HepG2 (cell line): Measurements from ENCODE around the gene BSG. TPM values are rescaled to one million over a fixed set of nuclear protein-coding genes. Genes with fewer than 3 reads are reported as not detected.

ENCODE experiments used
- ATAC-seq: fragments of 200-7000 bp; cut with Tn5 transposase; 3 replicates; pipeline ENCODE4 v1.9.1; 2020; ENCODE audit warnings: mild to moderate bottlenecking, moderate library complexity
- BruUV-seq: library from RNA; stranded (reverse); fragments of 400-500 nt; replicated peaks from 2 replicates; lab custom pipeline; 2021; lab: Mats Ljungman, UMichigan
- CTCF ChIA-PET: fragments of 300-600 bp; formaldehyde crosslinking; extraction: SDS; loops from one replicate; lab custom pipeline; 2021; ENCODE audit warnings: low total read pairs, inconsistent platforms, low intra/inter-chr PET ratio; lab: Yijun Ruan, JAX
- POLR2A ChIA-PET: fragments of 350-600 bp; sonication (Branson Sonifier 250); formaldehyde crosslinking; loops from one replicate; lab custom pipeline; 2020; ENCODE audit warnings: antibody characterized with exemption, inconsistent platforms; lab: Yijun Ruan, JAX
- DNase-seq: peaks from one replicate; pipeline ENCODE4 v3.0.0-alpha.2; 2015; ENCODE audit warnings: low spot score
- FAIRE-seq: peaks from 3 replicates; lab custom pipeline; 2011; peaks lifted over from hg19 to GRCh38; lab: Jason Lieb, UNC
- H2AFZ ChIP-seq: one replicate; pipeline ENCODE4 v1.6.1; 2011; ENCODE audit warnings: low read length, inconsistent platforms
- H3K27ac ChIP-seq: fragments of 300-600 bp; 3 replicates; pipeline ENCODE4 v1.8.0; 2011; ENCODE audit warnings: mixed run types, mild to moderate bottlenecking, mixed read lengths, low read length, inconsistent platforms; ENCODE audit not compliant: insufficient read depth; ENCODE audit errors: extremely low read length
- H3K27me3 ChIP-seq, 2 experiments: fragments of 200-600 bp in 1 of 2; 2 replicates in 1 of 2; 3 replicates in 1 of 2; pipeline versions ENCODE4 v1.6.0 to v1.8.0; 2011; ENCODE audit warnings: low read length in 2 of 2, mild to moderate bottlenecking in 2 of 2, moderate library complexity in 2 of 2, inconsistent platforms in 1 of 2; ENCODE audit not compliant: insufficient read depth in 2 of 2, control insufficient read depth in 1 of 2
- H3K36me3 ChIP-seq, 2 experiments: fragments of 200-600 bp in 1 of 2; replicated peaks in 1 of 2; 2 replicates in 1 of 2; 3 replicates in 1 of 2; pipeline versions ENCODE4 v1.5.1 to v1.8.0; 2011; ENCODE audit warnings: low read length in 2 of 2, inconsistent platforms in 1 of 2; ENCODE audit not compliant: insufficient read depth in 2 of 2, control insufficient read depth in 1 of 2
- H3K4me1 ChIP-seq: 2 replicates; pipeline ENCODE4 v1.5.1; 2012; ENCODE audit warnings: low read length, inconsistent platforms; ENCODE audit not compliant: insufficient read depth
- H3K4me2 ChIP-seq: 2 replicates; pipeline ENCODE4 v1.6.0; 2011; ENCODE audit warnings: low read depth, low read length, inconsistent platforms
- H3K4me3 ChIP-seq, 3 experiments: fragments of 200-600 bp in 1 of 3; sonication (generic), shearing (Covaris generic) in 1 of 3; replicated peaks in 1 of 3; 2 replicates each; pipeline ENCODE4 v1.5.1; 2011 to 2016; ENCODE audit warnings: low read length in 3 of 3, inconsistent platforms in 2 of 3, low read depth in 2 of 3, mild to moderate bottlenecking in 2 of 3, control low read depth in 1 of 3, mixed read lengths in 1 of 3; ENCODE audit not compliant: insufficient read depth in 1 of 3
- H3K79me2 ChIP-seq: one replicate; pipeline ENCODE4 v1.6.1; 2011; ENCODE audit warnings: low read length, inconsistent platforms; ENCODE audit not compliant: insufficient read depth
- H3K9ac ChIP-seq: 2 replicates; pipeline ENCODE4 v1.6.0; 2011; ENCODE audit warnings: mild to moderate bottlenecking, low read depth, low read length, inconsistent platforms; ENCODE audit not compliant: insufficient read depth
- H3K9me3 ChIP-seq: 2 replicates; pipeline ENCODE4 v1.5.1; 2012; ENCODE audit warnings: mild to moderate bottlenecking, low read length
- H4K20me1 ChIP-seq: 2 replicates; pipeline ENCODE4 v1.6.0; 2011; ENCODE audit warnings: inconsistent platforms, mild to moderate bottlenecking, low read length, moderate library complexity; ENCODE audit not compliant: insufficient read depth
- ARHGAP35 ChIP-seq: sonication (generic); formaldehyde crosslinking; IDR thresholded peaks from 2 replicates; pipeline ENCODE4 v1.9.0; 2022; ENCODE audit warnings: mild to moderate bottlenecking, inconsistent platforms, moderate library complexity, missing genetic modification reagents, borderline replicate concordance
- CAMTA2 ChIP-seq: sonication (generic); formaldehyde crosslinking; IDR thresholded peaks from 2 replicates; pipeline ENCODE4 v1.4.0; 2020; ENCODE audit warnings: mild to moderate bottlenecking, missing genetic modification reagents, borderline replicate concordance
- DPF2 ChIP-seq: sonication (generic); formaldehyde crosslinking; IDR thresholded peaks from 2 replicates; pipeline ENCODE4 v1.4.0; 2020; ENCODE audit warnings: mild to moderate bottlenecking, low read depth, missing genetic modification reagents, borderline replicate concordance
- PCBP1 ChIP-seq: fragments of 200-400 bp; formaldehyde crosslinking; IDR thresholded peaks from 2 replicates; pipeline ENCODE4 v1.6.1; 2017; ENCODE audit warnings: mild to moderate bottlenecking, low read depth, low read length, borderline replicate concordance
- POLR2A ChIP-seq, 2 experiments: IDR thresholded peaks; 2 replicates each; pipeline ENCODE4 v1.6.1; 2011; ENCODE audit warnings: low read depth in 2 of 2, low read length in 2 of 2, mild to moderate bottlenecking in 1 of 2, moderate library complexity in 1 of 2; ENCODE audit not compliant: insufficient read depth in 1 of 2
- POLR2AphosphoS2 ChIP-seq: IDR thresholded peaks from 2 replicates; pipeline ENCODE4 v1.6.1; 2011; ENCODE audit warnings: low read depth, low read length, improper control_type of control experiment
- TMF1 ChIP-seq: sonication (generic); formaldehyde crosslinking; IDR thresholded peaks from 2 replicates; pipeline ENCODE4 v1.8.1; 2022; ENCODE audit warnings: low read depth, missing genetic modification reagents
- ZBTB8A ChIP-seq: sonication (generic); formaldehyde crosslinking; IDR thresholded peaks from 2 replicates; pipeline ENCODE4 v1.4.0; 2020; ENCODE audit warnings: mild to moderate bottlenecking, low read depth, missing genetic modification reagents, borderline replicate concordance
- ZMAT3 ChIP-seq: sonication (generic); formaldehyde crosslinking; conservative IDR thresholded peaks from 2 replicates; pipeline ENCODE4 v1.7.0; 2021; ENCODE audit warnings: missing genetic modification reagents
- ZNF276 ChIP-seq: sonication (generic); formaldehyde crosslinking; IDR thresholded peaks from 2 replicates; pipeline ENCODE4 v1.4.0; 2020; ENCODE audit warnings: mild to moderate bottlenecking, low read depth, missing genetic modification reagents
- ZNF572 ChIP-seq: sonication (generic); formaldehyde crosslinking; IDR thresholded peaks from 2 replicates; pipeline ENCODE4 v1.5.1; 2020; ENCODE audit warnings: mild to moderate bottlenecking, missing genetic modification reagents
- ZNF790 ChIP-seq: sonication (generic); formaldehyde crosslinking; IDR thresholded peaks from 2 replicates; pipeline ENCODE4 v1.8.0; 2022; ENCODE audit warnings: missing genetic modification reagents, mild to moderate bottlenecking, borderline replicate concordance
- WGBS: methylation state at CpG from one replicate; pipeline ENCODE4 v1.1.6; 2017; ENCODE audit warnings: low lambda C conversion rate; 5-methylcytosine and 5-hydroxymethylcytosine counted together
- in situ Hi-C: cut with HindIII; loops from 2 replicates; pipeline ENCODE4 v1.10.0; 2017; ENCODE audit warnings: low pct_unique_long_range_greater_than_20kb; ENCODE audit not compliant: extremely low pct_ligation_motif_present
- intact Hi-C: fragments of 100-400 bp; cut with micrococcal nuclease; formaldehyde crosslinking; loops from one replicate; pipeline ENCODE4 v1.10.0; 2022; ENCODE audit not compliant: unreplicated experiment
- polyA plus RNA-seq, 8 experiments: library from polyadenylated mRNA; depleted of rRNA in 3 of 8; stranded (reverse) in 7 of 8; unstranded in 1 of 8; fragments of >200 nt; fragmentation: Illumina TruSeq in 4 of 8; extraction: Trizol in 4 of 8; gene quantifications; 2 replicates each; pipeline versions ENCODE4 v1.2.1 to v1.2.3, GENCODE V29; 2011 to 2016; ENCODE audit warnings: low read depth in 4 of 8, missing spikeins in 1 of 8, mixed read lengths in 1 of 8; ENCODE audit not compliant: insufficient read depth in 1 of 8
- total RNA-seq, 5 experiments: library from RNA; depleted of rRNA; stranded (reverse); fragments of >200 nt; fragmentation: Illumina TruSeq; extraction: Trizol; gene quantifications; 2 replicates each; pipeline ENCODE4 v1.2.3, GENCODE V29; 2016; ENCODE audit warnings: low read depth in 1 of 5
- TF ChIP-seq, protein P1 (sequence below): sonication (generic); formaldehyde crosslinking; IDR thresholded peaks from 2 replicates; pipeline ENCODE4 v1.5.1; 2020; ENCODE audit warnings: mild to moderate bottlenecking, moderate library complexity, missing genetic modification reagents
- TF ChIP-seq, protein P2 (sequence below): sonication (generic); formaldehyde crosslinking; IDR thresholded peaks from 2 replicates; pipeline ENCODE4 v1.5.1; 2020; ENCODE audit warnings: missing genetic modification reagents, mild to moderate bottlenecking, borderline replicate concordance
- TF ChIP-seq, protein P3 (sequence below), 2 experiments: sonication (generic) in 1 of 2; formaldehyde crosslinking in 1 of 2; IDR thresholded peaks; 2 replicates each; pipeline versions ENCODE4 v1.5.1 to v1.6.1; 2011 to 2020; ENCODE audit warnings: borderline replicate concordance in 1 of 2, low read depth in 1 of 2, low read length in 1 of 2, mild to moderate bottlenecking in 1 of 2, missing genetic modification reagents in 1 of 2, moderate library complexity in 1 of 2
- TF ChIP-seq, protein P4 (sequence below): IDR thresholded peaks from 2 replicates; pipeline ENCODE4 v1.6.1; 2016; ENCODE audit warnings: control low read depth

The BSG gene
- total and polyA plus RNA-seq, 2 of the 13 experiments (the other 11 are each of a cell fraction or from before 2014, with no cell fraction given), result 309 to 754 TPM

DNA sequence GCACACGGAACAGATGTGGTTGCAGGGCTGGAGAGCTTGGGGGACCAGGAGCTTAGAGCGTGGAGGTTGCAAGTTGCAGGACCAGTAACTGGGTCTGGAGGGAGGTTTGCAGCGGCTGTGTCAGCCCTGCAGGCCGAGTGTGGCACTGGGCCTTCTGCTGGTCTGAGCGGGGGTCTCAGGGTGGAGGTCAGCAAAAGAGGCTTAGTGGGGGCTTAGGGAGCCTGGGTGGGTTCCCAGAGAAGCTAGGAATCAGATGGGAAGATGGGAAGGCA, 11.5 kb downstream of the BSG start:
- no peak overlapping the region for H3K27ac ChIP-seq
- intact Hi-C loops, result loop anchor here (10.0 kb wide), 1 partner anchor 81 kb away; the partner anchor contains the start of gene RNF126
- no peak for DNase-seq
- H3K4me1 ChIP-seq, result peaks cover 30% of the 10 kb centered on the region
- no peak overlapping the region for H3K4me2 ChIP-seq
- in situ Hi-C loops, result loop anchor here (10.0 kb wide), 1 partner anchor 151 kb away; no protein-coding TSS in a partner anchor
- FAIRE-seq, result no peak
- CTCF ChIA-PET, result interaction anchor here (1.2 to 2.4 kb wide), 3 partner anchors 21 to 81 kb away, joined by 3 to 9 read pairs (median 4); no protein-coding TSS in a partner anchor
- no peak overlapping the region for H3K9ac ChIP-seq
- peaks cover 11% of the 10 kb centered on the region for H3K79me2 ChIP-seq
- no peaks in the 10 kb centered on the region for H3K9me3 ChIP-seq
- POLR2A ChIA-PET, result interaction anchor here (1.2 to 3.9 kb wide), 3 partner anchors 9 to 28 kb away, joined by 7 to 16 read pairs (median 11); partner anchors contain the start of gene BSG
- peaks cover 20 to 33% of the 10 kb centered on the region in 2 experiments; a peak in 4 of 5 replicates for H3K36me3 ChIP-seq
- H3K4me3 ChIP-seq, result no peak overlapping the region
- no TSS peak for BruUV-seq
- H2AFZ ChIP-seq, result no peak overlapping the region
- peak; percentile 1; the same call in 1 of the 3 replicates for ATAC-seq
- WGBS, result 87% methylated on average over 5 of the region's 5 CpGs
- peaks cover 2 to 15% of the 10 kb centered on the region in 2 experiments for H3K27me3 ChIP-seq
- peaks cover 56% of the 10 kb centered on the region for H4K20me1 ChIP-seq
- TF ChIP-seq ZNF572 (CRISPR knock-in tag) (no peak), TMF1 (CRISPR knock-in tag) (no peak), DPF2 (CRISPR knock-in tag) (no peak), POLR2A (IDR thresholded peaks at IDR 0.05; ENCODE audit: insufficient read depth in 1 of 2, low read depth in 2 of 2, low read length in 2 of 2) (0 out of 4 replicates have a peak, but pooled peaks of 1 of the 2 experiments have one; percentile 3), ZMAT3 (0 out of 2 replicates have a peak, but pooled peaks have one; percentile 17), CAMTA2 (CRISPR knock-in tag) (no peak), ZBTB8A (no peak), POLR2AphosphoS2 (peak; percentile 77; the same call in 1 of the 2 replicates), ZNF790 (no peak), PCBP1 (no peak), ARHGAP35 (CRISPR knock-in tag) (no peak), ZNF276 (CRISPR knock-in tag) (no peak)
- TF ChIP-seq, protein P1, sequence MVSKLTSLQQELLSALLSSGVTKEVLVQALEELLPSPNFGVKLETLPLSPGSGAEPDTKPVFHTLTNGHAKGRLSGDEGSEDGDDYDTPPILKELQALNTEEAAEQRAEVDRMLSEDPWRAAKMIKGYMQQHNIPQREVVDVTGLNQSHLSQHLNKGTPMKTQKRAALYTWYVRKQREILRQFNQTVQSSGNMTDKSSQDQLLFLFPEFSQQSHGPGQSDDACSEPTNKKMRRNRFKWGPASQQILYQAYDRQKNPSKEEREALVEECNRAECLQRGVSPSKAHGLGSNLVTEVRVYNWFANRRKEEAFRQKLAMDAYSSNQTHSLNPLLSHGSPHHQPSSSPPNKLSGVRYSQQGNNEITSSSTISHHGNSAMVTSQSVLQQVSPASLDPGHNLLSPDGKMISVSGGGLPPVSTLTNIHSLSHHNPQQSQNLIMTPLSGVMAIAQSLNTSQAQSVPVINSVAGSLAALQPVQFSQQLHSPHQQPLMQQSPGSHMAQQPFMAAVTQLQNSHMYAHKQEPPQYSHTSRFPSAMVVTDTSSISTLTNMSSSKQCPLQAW, result peak; percentile 10; the same call in 1 of the 2 replicates
- TF ChIP-seq, protein P2, sequence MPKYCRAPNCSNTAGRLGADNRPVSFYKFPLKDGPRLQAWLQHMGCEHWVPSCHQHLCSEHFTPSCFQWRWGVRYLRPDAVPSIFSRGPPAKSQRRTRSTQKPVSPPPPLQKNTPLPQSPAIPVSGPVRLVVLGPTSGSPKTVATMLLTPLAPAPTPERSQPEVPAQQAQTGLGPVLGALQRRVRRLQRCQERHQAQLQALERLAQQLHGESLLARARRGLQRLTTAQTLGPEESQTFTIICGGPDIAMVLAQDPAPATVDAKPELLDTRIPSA (CRISPR knock-in tag), result 0 out of 2 replicates have a peak, but pooled peaks have one; percentile 4
- TF ChIP-seq, protein P3, sequence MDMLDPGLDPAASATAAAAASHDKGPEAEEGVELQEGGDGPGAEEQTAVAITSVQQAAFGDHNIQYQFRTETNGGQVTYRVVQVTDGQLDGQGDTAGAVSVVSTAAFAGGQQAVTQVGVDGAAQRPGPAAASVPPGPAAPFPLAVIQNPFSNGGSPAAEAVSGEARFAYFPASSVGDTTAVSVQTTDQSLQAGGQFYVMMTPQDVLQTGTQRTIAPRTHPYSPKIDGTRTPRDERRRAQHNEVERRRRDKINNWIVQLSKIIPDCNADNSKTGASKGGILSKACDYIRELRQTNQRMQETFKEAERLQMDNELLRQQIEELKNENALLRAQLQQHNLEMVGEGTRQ (IDR thresholded peaks at IDR 0.05; ENCODE audit: low read depth, low read length), result no peak
- TF ChIP-seq, protein P3 (CRISPR knock-in tag; IDR thresholded peaks at IDR 0.05; ENCODE audit: borderline replicate concordance), result no peak
- TF ChIP-seq, protein P4, sequence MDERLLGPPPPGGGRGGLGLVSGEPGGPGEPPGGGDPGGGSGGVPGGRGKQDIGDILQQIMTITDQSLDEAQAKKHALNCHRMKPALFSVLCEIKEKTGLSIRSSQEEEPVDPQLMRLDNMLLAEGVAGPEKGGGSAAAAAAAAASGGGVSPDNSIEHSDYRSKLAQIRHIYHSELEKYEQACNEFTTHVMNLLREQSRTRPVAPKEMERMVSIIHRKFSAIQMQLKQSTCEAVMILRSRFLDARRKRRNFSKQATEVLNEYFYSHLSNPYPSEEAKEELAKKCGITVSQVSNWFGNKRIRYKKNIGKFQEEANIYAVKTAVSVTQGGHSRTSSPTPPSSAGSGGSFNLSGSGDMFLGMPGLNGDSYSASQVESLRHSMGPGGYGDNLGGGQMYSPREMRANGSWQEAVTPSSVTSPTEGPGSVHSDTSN (CRISPR knock-in tag), result no peak
